ENCODE measurements around the gene OPN3. TPM values are rescaled to one million over a fixed set of nuclear protein-coding genes. Genes with fewer than 3 reads are reported as not detected.

The OPN3 gene
- total RNA-seq, 4 donors from 2014 or later = 0.26 to 34.9 (median 4.8) TPM

GRCh38 chr1:241582921-241583321 is 57.2 kb downstream of the OPN3 start:
- Histone ChIP-seq H3K4me3 (no peak overlapping the region), H3K27ac (no peak overlapping the region), H3K4me1 (no peaks in the 10 kb centered on the region), H3K36me3 (no peaks in the 10 kb centered on the region), H3K9me3 (no peaks in the 10 kb centered on the region), H3K27me3 (no peaks in the 10 kb centered on the region)
- intact Hi-C loops (cut with DNase I; ENCODE audit: low total_unique reads) = no loop called here
- DNase-seq = no peak
- TF ChIP-seq POLR2A (IDR thresholded peaks at IDR 0.05) = no peak
- no peak for TF ChIP-seq CTCF (IDR thresholded peaks at IDR 0.05)

DNA sequence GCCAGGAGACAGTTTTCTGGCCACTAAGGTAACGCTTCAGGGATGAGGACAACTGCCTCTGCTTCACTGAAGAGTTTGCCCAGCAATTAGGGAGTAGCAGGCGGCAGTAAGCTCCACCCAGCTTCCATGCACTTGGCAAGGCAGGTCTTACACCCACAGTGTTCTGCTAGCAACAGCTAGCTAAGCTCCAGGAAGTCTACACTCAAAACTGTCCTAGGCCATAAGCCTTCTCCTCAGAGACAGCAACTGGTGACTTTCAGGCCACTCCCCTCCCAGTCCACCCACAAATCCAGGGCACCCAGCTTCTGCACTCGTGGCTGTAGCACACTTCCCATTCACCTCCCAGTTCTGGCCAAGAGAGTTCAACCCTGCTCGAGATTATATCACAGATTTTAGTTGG is 60.7 kb downstream of the OPN3 start:
- Histone ChIP-seq H3K9me3 (no peaks in the 10 kb centered on the region), H3K36me3 (no peaks in the 10 kb centered on the region), H3K27me3 (no peaks in the 10 kb centered on the region), H3K4me3 (no peak overlapping the region), H3K27ac (no peak overlapping the region), H3K4me1 (no peaks in the 10 kb centered on the region)
- no peak for DNase-seq
- intact Hi-C loops (cut with DNase I; ENCODE audit: low total_unique reads) = no loop called here
- no peak for TF ChIP-seq CTCF (IDR thresholded peaks at IDR 0.05)
- TF ChIP-seq POLR2A (IDR thresholded peaks at IDR 0.05) = no peak

DNA sequence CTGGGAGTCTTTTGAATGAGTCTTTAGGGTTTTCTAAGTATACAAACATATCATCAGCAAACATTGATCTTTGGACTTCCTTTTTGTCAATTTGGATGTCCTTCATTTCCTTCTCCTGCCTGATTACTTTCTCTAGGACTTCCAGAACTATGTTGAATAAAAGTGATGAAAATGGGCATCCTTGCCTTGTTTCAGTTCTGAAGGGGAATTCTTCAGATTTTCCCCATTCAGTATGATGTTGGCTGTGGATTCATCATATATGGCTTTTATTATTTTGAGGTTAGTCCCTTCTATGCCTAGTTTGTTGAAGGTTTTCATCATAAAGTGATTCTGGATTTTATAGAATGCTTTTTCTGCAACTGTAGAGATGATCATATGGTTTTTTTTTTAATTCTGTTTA is 66.0 kb downstream of the OPN3 start:
- intact Hi-C loops (cut with DNase I; ENCODE audit: low total_unique reads) = no loop called here
- no peak for TF ChIP-seq CTCF (IDR thresholded peaks at IDR 0.05)
- no peak for TF ChIP-seq POLR2A (IDR thresholded peaks at IDR 0.05)
- no peaks in the 10 kb centered on the region for H3K27me3 ChIP-seq
- no peak for DNase-seq
- H3K9me3 ChIP-seq = peaks cover 0 to 5% of the 10 kb centered on the region in 2 donors
- no peaks in the 10 kb centered on the region for H3K36me3 ChIP-seq
- no peak overlapping the region for H3K27ac ChIP-seq
- H3K4me1 ChIP-seq = no peaks in the 10 kb centered on the region
- no peak overlapping the region for H3K4me3 ChIP-seq

GRCh38 chr1:241569848-241570247 is 70.3 kb downstream of the OPN3 start:
- no peak for TF ChIP-seq CTCF (IDR thresholded peaks at IDR 0.05)
- no peak for TF ChIP-seq POLR2A (IDR thresholded peaks at IDR 0.05)
- no peaks in the 10 kb centered on the region for H3K36me3 ChIP-seq
- H3K27ac ChIP-seq = no peak overlapping the region
- no peaks in the 10 kb centered on the region for H3K27me3 ChIP-seq
- no peak overlapping the region for H3K4me3 ChIP-seq
- no peaks in the 10 kb centered on the region for H3K4me1 ChIP-seq
- DNase-seq = no peak
- intact Hi-C loops (cut with DNase I; ENCODE audit: low total_unique reads) = no loop called here
- peaks cover 0 to 5% of the 10 kb centered on the region in 2 donors for H3K9me3 ChIP-seq

DNA sequence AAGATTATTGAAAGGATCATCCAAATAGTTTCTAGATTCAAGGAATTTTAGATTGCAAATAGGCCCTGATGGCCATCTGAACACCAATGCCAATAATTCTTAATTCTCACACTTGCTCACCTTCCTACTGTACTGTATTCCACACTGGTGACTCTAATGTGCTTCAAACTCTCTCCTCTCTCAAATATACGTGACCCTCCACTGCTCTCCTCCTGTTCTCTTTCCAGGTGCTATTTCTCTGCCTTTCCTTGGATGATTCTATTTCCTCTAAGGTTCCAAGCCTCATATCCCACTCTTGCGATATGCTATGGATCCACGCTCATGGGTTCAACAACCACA is 79.4 kb downstream of the OPN3 start:
- Histone ChIP-seq H3K36me3 (no peaks in the 10 kb centered on the region), H3K4me1 (no peaks in the 10 kb centered on the region), H3K27ac (no peak overlapping the region), H3K4me3 (no peak overlapping the region), H3K9me3 (no peaks in the 10 kb centered on the region), H3K27me3 (no peaks in the 10 kb centered on the region)
- TF ChIP-seq CTCF (IDR thresholded peaks at IDR 0.05) (no peak), POLR2A (IDR thresholded peaks at IDR 0.05) (no peak)
- intact Hi-C loops (cut with DNase I; ENCODE audit: low total_unique reads) = no loop called here
- no peak for DNase-seq

Data from uterus (tissue), 4 donors.